ENCODE measurements around the gene FAM162A.

- no peak for TF ChIP-seq EP300 (IDR thresholded peaks at IDR 0.05)
- TF ChIP-seq CTCF (IDR thresholded peaks at IDR 0.05): no peak
- no peak for TF ChIP-seq POLR2A (IDR thresholded peaks at IDR 0.05)
Observed at GRCh38 chr3:122342803-122343202, 41.2 kb upstream of the FAM162A start.
